ENCODE data around the gene TBCEL.
"Not testable (repeated sequence)": the region's sequence is repeated elsewhere in the genome, so short reads cannot be mapped to it uniquely, and the experiment has no call there.

The TBCEL gene

DNA sequence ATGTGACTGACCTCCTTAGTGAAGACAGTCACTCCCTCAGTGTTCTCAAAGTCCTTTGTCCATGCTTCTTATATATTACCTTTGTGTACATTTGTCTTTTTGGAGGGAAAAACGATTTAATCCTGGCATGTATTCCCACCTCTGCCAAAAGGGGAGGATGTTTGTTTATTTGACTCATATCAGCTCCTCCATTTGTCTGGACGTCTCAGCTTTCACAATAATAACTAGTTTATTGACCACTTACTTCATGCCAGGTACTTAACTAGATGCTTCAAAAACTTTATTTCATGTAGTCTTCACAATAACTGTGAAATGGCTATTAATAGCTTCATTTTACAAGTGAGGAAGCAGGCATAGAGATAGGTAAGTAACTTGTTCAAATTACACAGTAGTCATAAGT is 5.3 kb downstream of the TBCEL start:
- no peak for DNase-seq (ENCODE audit: low read depth in 2 of 2)

DNA sequence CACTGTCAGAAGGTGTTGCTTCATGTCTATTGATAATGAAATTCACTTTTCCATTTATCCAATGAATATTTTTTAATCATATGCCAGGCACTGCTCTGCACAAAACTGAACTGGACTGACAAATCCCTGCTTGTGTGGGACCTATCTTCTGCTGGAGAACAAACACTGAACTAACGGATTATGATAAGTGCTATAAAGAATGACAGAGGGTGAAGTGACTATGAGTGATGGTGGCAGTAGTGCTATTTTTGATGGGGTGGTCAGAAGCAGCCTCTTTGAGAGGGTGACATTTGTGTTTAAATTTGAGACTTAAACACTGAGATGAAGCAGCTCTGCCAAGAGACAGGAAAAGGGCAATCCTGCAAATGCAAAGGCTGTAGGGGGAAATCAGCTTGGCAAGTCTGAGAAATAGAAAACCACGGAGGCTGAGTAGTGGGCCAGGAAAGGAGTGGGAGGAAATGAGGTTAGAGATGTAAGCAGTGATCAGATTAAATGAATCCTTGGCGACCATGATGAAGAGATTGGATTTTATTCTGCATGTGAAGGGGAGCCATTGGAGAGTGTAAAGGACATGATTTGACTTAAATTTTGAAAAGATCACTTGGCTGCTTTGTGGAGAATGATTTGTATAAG is 6.0 kb downstream of the TBCEL start:
- no peak for DNase-seq (ENCODE audit: low read depth in 2 of 2)

DNA sequence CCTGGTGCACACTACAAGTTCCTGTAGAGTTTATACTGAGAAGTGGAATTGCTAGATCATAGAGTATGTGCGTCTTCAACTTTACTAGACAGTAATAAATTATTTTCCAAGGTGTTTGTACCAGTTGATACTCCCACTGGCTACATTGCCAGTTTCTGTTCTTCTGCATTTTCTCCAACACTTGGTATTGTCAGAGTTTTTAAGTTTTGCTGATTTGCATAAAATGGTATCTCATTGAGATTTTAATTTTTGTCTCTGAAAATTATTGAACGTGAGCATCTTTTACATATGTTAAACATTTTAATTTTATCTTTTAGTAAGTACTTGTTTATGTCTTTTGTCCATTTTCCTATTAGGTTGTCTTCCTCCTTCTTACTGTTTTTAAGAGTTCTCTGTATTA is 7.3 kb downstream of the TBCEL start:
- no peak for DNase-seq (ENCODE audit: low read depth in 2 of 2)

DNA sequence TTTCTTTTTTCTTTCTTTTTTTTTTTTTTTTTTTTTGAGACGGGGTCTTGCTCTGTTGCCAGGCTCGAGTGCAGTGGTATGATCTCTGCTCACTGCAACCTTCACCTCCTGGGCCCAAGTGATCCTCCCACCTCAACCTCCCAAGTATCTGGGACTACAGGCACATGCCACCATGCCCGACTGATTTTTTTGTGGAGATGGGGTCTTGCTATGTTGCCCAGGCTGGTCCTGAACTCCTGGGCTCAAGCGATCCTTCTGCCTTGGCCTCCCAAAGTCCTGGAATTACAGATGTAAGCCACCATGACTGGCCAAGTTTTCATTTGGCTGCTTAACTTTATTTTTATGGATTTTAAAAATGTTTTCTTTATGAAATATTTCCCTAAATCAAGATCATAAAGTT is 7.7 kb downstream of the TBCEL start:
- not testable (repeated sequence) for DNase-seq (ENCODE audit: low read depth in 2 of 2)

DNA sequence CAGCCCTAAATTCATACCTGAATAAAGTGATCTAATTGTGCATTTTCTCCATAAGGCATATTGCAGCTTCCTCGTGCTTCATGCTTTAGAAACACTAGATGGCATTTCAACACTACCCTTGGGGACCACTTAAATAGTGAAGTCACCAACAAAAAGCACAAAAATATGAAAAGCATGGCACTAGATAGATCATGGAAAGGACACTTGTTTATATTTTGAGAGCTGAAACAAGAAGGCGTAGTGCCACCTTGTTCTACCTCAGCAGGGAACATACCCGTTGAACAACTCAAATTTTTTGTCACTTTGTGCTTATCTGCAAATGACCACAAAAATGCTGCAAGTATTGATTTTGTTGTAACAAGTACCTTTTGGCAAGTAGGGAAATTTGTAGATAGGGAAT is 8.6 kb downstream of the TBCEL start:
- no peak for DNase-seq (ENCODE audit: low read depth in 2 of 2)

DNA sequence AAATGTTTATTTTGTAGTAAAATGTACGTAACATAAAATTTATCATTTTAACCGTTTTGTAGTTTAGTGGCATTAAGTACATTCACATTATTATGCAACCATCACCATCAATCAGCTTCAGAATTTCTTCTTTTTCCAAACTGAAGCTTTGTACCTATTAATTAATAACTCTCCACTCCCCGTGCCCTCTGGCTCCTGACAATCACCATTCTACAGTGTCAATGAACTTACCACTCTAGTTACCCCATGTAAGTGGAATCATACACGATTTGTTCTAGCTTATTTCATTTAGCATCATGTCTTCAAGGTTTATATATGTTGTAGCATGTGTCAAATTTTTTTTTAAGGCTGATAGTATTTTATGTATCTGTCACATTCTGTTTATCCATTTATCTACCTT is 9.7 kb downstream of the TBCEL start:
- no peak for DNase-seq (ENCODE audit: low read depth in 2 of 2)

DNA sequence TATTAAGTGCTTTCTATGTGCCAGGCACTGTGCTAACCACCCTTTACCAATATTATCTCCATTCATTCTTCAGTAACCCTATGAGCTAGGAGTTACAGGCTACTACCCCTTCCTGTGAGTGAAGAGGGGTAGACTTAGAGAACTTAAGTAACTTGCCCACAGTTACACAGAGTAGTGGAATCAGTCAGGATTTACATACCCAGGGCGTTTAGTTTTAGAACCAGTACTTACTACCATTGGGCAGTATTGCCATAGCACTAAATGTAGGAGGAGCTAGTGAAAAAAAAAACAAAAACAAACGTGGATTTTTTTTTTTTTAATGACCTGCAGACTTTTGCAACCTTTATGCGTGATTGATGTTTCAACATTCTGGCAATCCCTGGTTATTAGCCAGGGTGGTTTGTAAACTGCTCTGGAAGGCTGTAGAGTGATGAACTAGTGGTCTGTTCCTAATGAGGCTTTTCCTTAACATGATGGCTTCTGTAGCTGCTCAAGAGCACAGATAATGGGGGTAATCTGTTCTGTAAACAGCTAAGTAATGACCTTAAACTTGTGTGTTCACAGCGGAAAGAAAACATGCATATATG is 11.4 kb downstream of the TBCEL start:
- DNase-seq (ENCODE audit: low read depth in 2 of 2) = no peak

DNA sequence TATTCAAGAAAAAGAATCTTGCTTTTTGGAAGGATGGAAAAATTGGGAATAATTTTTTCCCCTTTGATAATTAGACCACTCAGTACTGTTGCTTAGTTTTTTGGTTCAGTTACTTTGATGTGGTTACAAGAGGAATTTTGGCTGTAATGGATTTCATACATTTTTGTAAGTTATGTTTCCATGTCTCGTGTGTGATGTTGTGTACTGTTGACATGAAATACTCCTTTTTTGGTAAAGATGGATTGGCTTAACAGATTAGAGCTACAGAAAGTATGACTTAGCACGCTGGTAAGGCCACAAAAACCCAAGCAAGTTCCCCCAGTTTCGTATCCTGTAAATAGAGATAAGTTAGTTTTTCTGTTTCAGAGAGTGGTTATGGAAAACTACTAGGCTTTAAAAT is 11.9 kb downstream of the TBCEL start:
- no peak for DNase-seq (ENCODE audit: low read depth in 2 of 2)

DNA sequence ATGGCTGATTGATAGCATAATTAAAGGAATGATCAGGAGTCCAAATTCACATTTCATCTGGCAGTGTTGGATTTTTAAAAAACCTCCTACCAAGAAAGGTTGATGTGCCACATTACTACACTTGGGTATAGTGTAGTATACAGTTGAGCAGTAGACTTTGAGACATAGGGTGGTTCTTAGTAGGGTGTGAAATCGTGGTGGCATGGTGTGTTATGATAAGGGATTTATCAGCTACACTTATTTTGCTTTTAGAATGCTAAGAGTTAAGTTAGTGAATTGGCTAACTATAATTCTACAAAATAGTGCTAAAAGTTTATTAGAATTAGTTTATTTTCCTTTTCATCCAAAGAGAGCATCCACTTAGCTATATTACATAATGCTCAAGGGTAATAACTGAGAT is 13.1 kb downstream of the TBCEL start:
- no peak for DNase-seq (ENCODE audit: low read depth in 2 of 2)

DNA sequence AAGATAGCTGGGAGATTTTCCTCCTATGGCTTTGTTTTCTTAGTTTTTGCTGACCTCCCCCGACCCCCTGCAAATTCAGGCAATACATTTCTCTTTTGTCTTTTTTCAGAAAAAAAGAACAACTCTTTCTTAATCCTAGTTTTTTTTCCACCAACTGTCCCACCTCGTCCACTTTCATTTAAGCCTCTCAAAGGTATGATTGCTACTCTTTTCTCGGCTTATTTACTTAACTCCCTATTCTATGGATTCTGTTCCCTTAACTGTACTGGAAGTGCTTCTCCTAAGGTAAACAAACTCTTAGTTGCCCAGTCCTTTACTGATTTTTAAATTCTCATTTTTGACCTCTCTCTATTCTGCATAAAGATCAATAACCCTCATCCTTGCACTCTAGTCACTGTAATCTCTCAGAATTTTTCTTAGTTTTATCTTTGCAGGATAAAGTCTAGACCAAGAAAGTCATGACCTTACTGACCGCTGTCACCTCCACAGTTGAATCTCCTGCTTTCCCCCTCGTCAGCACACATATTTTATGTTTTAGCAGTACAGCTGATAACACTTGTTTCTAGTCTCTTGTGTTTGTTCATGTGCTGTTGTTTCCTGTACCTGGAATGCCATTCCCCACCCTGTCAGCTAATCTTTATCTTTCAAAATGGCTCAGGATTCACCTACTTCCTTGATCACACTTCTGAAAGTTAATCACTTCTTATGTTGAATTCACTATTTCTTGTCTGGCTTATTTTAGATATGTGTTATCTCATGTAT is 14.9 kb downstream of the TBCEL start:
- no peak for DNase-seq (ENCODE audit: low read depth in 2 of 2)

DNA sequence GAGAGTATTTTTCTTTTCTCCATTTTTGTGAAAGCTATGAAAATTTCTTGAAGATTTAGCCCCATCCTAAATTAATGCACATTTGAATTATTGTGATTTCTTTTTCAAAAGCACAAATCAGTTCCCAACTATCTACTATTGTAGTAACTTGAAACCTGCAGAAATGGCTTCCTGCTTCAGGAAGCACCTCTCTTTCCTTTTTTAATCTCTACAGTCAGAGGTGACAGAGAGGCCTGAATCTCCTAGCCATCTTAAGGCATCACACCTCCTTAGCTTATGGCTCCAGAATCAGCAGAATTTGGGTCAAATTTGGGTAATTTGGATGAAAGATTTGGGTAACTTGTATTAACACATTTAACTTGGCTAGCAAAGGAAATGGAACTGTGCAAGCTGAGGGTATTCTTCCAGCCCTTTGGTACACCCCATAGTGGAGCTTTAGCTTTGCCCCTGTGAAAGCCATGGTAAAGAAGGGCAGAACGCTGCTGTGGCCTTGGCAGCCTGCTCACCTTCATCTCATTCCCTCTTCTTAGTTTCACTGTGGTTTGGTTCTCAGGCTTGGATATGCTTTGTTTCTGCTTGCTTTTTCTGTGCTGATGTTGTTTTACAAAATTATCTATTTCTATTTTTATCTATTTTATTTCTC is 16.2 kb downstream of the TBCEL start:
- DNase-seq (ENCODE audit: low read depth in 2 of 2) = no peak

DNA sequence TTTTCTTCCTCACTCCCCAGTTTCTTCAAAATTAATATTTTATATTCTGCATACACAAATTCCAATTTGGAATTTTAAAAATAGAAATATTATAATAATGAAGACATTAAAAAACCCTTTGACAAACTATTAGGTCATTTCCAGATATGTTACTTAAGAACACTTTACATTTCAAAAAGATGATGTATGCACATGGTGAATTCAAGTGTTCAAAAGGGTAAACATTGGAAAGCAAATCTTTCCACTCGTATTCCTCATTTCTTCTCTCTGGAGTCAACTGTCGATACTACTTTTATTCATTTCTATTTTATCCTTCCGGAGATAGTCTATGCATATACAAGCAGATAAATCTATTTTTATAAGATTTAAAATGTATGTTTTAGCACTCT is 16.7 kb downstream of the TBCEL start:
- DNase-seq (ENCODE audit: low read depth in 2 of 2) = no peak

DNA sequence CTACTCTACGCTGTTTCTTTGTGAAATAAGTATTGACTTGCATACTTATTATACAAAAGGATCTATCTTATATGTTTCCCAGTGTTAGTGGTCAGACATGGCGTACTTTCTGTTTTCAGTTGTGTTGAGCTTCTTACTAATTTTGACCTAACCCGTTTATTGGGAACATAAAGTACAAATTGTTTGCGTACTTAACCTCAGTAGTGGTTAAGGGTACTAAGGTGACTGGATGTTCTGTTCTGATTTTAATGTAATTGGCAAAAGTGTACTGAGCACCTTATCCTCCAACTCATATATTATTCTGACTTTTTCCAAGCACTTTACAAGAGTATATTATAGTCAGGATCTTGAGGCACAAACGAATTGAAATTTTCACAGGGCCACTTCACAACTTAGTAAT is 17.2 kb downstream of the TBCEL start:
- no peak for DNase-seq (ENCODE audit: low read depth in 2 of 2)

DNA sequence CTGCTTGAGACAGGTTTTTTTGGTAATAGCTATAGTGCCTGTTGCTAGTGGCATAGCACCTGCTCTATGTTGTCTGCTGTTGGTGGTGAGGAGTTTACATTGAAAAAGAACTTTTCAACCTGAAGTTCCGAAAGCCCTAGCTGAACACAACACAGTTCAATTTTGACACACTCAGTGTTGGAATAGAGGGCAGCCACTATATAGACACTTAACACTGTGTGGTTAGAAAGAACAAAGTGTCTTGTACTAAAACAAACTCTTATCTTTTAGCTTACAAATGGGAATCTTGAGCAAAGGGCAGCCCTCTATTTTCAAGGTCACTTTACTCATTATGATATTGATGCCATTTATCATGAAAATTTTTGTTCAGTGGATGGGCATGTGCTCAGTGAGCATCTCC is 18.4 kb downstream of the TBCEL start:
- DNase-seq (ENCODE audit: low read depth in 2 of 2) = no peak

DNA sequence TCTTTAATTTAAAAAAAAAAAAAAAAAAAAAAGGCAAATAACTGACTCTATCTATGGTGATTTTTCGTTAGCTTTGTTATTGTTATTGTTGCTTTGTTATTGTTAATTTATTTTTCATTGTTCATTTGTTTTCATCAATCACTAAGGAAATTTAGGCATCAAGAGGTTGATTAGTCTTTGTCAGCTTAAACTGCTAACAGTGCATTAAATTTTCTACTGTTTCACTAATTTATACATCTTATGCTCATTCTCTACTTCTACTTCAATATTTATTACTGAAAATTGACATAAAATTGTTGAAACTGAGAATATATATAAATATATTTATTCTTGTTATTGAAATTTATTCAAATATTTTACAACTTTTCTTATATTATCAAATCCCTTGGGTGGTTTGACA is 24.0 kb downstream of the TBCEL start:
- DNase-seq (ENCODE audit: low read depth in 2 of 2) = no peak

DNA sequence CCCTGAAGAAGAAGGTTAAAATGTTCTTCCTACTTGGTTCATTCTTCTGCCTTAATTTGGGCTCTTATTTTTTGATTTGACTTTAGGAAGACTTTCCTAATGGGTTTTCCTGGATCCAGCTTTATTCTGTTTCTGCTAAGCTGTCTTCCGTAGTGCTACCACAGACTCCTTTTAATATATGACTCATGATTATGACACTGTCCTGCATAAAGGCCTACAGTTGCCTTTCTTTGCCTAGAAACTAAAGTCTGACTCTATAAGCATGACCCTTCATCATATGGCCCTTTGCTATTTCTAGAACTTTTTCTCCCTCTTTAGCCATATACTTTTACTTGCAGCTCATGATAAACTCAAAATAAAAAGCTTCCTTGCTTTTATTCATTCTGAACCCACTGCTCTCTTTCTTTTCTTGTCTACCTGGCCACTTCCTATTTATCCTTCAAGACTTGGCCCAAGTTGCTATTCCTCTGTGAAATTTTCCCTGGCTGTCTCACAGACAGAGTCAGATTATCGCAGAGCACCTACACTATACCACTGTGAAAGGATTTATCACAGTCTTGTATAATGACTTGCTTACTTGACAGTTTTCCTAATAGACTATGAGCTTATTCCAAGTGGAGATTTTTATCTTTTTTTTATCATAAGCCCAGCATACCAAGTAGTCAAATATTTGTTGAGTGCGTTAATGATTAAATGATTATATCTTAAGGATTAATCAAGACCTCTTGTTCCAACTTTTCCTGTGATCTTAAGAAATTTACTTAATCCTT is 24.7 kb downstream of the TBCEL start:
- no peak for DNase-seq (ENCODE audit: low read depth in 2 of 2)

DNA sequence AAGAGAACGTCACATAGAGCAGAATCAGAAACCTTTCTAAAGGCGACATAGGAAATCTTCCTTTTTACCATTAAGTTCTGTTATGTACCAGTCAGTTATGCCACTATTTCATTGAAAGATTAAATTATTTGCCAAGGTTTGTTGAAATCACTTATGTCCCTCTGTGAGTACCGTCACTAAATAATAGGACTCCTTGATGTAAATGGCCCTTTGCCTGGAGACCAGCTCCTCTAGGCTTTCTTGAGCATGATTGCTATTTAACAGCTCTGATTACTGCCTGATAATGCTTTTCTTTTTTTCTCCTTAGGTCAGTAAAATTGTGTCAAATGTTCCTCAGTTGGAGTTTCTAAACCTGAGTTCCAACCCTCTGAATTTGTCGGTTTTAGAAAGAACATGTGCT is 29.3 kb downstream of the TBCEL start:
- DNase-seq (ENCODE audit: low read depth in 2 of 2) = no peak

DNA sequence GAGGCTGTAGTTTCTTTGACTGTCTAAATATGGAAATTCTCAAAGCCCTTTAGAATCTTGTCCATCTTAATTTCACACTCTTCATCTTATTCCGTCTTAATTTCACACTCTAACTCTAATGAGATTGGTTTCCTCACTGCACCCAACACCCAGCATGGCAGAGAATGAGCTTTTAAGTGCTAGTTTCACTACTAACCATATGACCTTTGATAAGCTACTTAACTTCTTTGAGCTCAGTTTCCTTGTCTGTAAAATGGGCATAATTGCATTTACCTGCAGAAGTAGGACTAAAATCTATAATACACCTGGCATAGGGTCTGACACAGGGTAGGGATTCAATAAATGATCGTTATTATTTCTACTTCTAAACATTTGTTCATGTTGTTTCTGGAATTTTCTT is 30.4 kb downstream of the TBCEL start:
- DNase-seq (ENCODE audit: low read depth in 2 of 2) = no peak

DNA sequence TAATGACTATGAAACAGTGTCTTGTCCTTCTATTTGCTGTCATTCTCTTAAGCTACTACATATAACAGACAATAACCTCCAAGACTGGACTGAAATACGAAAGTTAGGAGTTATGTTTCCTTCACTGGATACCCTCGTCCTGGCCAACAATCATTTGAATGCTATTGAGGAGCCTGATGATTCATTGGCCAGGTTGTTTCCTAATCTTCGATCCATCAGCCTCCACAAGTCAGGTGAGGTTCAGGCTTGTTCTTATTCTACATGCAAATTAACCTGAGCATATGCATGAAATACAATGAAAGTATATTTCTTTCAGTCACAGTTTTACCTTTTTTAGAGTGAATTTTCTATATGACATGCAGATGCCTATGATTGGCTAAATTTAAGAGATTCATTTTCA is 31.2 kb downstream of the TBCEL start:
- DNase-seq (ENCODE audit: low read depth in 2 of 2) = no peak

DNA sequence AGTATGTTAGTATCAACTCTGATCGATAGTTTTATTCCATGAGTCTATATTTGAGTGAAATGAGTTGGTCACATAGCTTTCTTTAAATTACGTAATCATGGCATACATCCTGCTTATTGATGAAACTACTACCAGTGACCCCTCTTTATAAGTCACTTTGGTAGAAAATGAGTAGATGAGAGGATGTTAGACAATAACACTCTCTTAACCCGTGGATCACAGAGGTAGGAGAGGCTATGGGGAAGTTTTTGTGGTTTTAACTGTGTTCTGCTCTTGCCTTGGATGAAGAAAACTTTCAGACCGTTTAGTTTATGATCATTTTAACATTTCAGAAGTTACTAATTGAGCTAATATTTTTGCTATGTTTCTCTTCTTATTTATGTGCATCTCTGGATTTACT is 34.0 kb downstream of the TBCEL start:
- DNase-seq (ENCODE audit: low read depth in 2 of 2) = no peak

DNA sequence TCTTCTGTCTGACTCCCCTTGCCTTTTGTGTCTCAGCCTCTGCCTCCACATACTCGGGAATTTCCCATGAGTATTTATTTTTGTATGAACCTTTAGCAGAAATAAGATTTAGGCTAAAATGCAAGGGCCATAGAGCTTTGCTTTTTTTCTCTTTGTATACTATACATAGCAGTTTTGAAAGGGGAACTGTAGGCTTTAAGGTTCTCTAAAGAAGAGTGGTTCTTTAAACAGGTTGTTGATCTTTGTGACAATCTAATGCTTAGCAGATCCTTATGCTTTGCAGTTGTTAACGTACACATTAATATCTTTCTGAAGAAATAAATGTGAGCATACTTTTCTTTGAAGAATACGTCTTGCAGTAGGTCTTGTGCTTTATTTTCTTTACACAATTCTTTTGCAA is 35.0 kb downstream of the TBCEL start:
- no peak for DNase-seq (ENCODE audit: low read depth in 2 of 2)

DNA sequence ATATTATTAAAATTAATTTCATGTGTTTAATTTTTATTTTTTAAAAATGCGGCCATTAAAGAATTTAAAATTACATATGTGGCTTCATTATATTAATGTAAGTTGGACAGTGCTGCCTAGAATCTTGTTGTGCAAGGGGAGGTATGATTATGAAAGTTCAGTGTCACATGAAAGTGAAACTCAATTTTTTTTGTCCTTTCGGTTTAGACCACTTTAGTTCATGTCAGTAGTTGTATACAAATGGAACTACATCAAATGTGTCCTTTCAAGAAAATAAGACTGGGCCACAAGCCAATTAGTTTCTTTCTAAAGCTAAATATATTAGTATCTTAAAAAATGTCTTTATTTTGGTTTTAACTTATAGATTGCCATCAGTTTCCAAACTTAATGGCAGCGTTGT is 35.7 kb downstream of the TBCEL start:
- no peak for DNase-seq (ENCODE audit: low read depth in 2 of 2)
